Activated naive CD8-positive, alpha-beta T cell treated with anti-CD3 and anti-CD28 coated beads, Interleukin-2, amount 50 U/mL, for 24 hours (primary cell): ENCODE results near the gene ODAD3.
A peak's percentile ranks its signal among the peaks of the same experiment; 100 is the strongest.
"Not testable (repeated sequence)": the region's sequence is repeated elsewhere in the genome, so short reads cannot be mapped to it uniquely, and the experiment has no call there.

Source experiments
- ATAC-seq: fragments of 150-1000 bp; cut with Tn5 transposase; one replicate; pipeline ENCODE4 v1.10.0; 2021
- DNase-seq: peaks from one replicate; pipeline ENCODE4 v3.0.0; 2021
- H3K27ac Mint-ChIP-seq: one replicate; pipeline ENCODE4 v1.8.0; 2021; ENCODE audit warnings: mild to moderate bottlenecking, mixed read lengths
- H3K27me3 Mint-ChIP-seq: one replicate; pipeline ENCODE4 v1.8.0; 2021; ENCODE audit warnings: mixed read lengths
- H3K36me3 Mint-ChIP-seq: one replicate; pipeline ENCODE4 v1.8.0; 2021; ENCODE audit warnings: low read depth, mixed read lengths
- H3K4me1 Mint-ChIP-seq: one replicate; pipeline ENCODE4 v1.8.0; 2021; ENCODE audit warnings: mixed read lengths
- H3K4me3 Mint-ChIP-seq: one replicate; pipeline ENCODE4 v1.8.0; 2021; ENCODE audit warnings: mild to moderate bottlenecking, moderate library complexity, mixed read lengths
- H3K9me3 Mint-ChIP-seq: one replicate; pipeline ENCODE4 v1.8.0; 2021; ENCODE audit warnings: mixed read lengths

ODAD3 gene

DNA sequence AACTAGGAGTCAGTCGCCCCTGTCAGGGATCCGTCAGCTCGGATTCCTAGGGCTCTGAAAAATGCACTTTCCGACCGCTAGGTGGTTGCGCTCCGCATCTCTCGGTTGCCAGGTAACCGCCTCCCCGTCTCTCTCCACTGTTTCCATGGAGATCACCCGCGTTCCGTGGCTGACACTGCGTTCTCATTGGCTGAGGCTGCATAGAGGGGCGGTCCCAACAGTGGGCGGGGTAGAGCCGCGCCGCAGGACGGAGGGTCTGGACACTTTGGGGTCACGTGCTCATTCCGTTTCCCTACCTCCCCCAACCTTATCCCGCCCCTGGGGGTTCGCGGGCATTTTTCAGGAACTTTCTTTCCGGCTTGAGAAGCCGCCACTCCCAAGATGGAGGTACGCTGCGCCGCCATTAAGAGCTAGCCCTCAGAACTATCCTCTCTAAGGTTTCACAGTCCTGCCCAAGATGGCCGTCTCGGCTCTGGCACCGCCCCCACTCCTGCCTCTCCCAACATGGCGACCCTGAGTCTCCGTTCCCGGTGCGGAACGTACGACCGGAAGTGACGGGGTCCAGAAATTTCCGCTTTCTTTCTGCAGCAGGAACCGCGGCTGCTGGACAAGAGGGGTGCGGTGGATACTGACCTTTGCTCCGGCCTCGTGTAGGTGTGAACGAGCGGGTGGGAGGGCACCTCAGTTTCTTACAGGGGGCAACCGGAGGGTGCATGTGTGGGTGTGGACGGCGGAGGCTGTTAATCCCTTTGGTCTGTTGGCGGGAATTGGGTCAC is at the start of gene ODAD3, which contains the start of gene PRKCSH:
ODAD3 (minus strand) TSS at position 65 of the 776 bp plus-strand sequence. CDS start 105 bp downstream, outside the sequence.
PRKCSH (plus strand) TSS at position 579 of the 776 bp plus-strand sequence. CDS start 483 bp downstream, outside the sequence.
- no peaks in the 10 kb centered on the region for H3K9me3 Mint-ChIP-seq
- peak; percentile 94 for ATAC-seq
- H3K4me3 Mint-ChIP-seq = peak within 1 kb of the TSS; percentile 99
- peak; percentile 98 for DNase-seq
- H3K27me3 Mint-ChIP-seq = peaks cover 5% of the 10 kb centered on the region
- peaks cover 20% of the 10 kb centered on the region for H3K36me3 Mint-ChIP-seq
- peaks cover 29% of the 10 kb centered on the region for H3K4me1 Mint-ChIP-seq
- peak within 1 kb of the TSS; percentile 97 for H3K27ac Mint-ChIP-seq

- H3K27ac Mint-ChIP-seq = no peak overlapping the region
- H3K36me3 Mint-ChIP-seq = peaks cover 6% of the 10 kb centered on the region
- ATAC-seq = no peak
- DNase-seq = no peak
- H3K4me1 Mint-ChIP-seq = peaks cover 19% of the 10 kb centered on the region
- no peak overlapping the region for H3K4me3 Mint-ChIP-seq
- H3K9me3 Mint-ChIP-seq = no peaks in the 10 kb centered on the region
- H3K27me3 Mint-ChIP-seq = peaks cover 19% of the 10 kb centered on the region
Observed at GRCh38 chr19:11483366-11484111, 48.6 kb upstream of the ODAD3 start.

DNA sequence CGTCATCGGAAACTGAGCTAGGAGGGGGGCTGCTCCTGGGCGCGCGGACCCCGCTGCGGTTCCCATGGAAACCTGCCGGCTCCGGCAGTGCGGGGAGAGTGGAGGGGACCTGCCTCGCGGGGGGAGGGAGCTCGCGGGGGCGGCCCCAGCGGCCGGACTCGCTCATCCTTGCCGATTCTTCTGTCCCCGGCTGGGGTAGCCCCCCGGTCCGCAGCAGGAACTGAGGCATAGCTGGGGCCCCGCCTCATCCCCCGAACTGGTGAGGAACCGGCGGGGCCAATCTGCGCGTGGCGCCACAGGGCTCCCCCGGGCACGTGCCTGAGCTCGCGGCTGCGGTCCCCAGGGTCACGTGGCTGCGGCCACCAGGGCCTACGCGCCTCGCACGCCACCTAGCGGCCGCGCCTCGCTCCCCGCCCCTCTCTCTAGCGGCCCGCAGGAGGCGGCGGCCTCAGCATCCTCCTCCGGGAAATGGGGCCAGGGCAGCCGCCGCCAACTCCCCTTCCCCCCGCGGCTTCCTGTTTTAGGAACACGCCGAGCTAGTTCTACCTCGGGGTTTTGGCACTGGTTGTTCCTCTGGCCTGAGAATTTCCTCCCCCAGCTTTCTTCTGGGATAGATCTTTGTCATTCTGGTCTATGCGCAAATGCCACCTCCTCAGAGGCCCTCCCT is 47.6 kb upstream of the ODAD3 start:
- Mint-ChIP-seq H3K4me1 (peaks cover 19% of the 10 kb centered on the region), H3K36me3 (peaks cover 6% of the 10 kb centered on the region), H3K4me3 (peak overlapping the region; percentile 73), H3K27ac (peak overlapping the region; percentile 76), H3K9me3 (no peaks in the 10 kb centered on the region), H3K27me3 (peaks cover 23% of the 10 kb centered on the region)
- ATAC-seq (peak; percentile 65), DNase-seq (peak; percentile 93)

DNA sequence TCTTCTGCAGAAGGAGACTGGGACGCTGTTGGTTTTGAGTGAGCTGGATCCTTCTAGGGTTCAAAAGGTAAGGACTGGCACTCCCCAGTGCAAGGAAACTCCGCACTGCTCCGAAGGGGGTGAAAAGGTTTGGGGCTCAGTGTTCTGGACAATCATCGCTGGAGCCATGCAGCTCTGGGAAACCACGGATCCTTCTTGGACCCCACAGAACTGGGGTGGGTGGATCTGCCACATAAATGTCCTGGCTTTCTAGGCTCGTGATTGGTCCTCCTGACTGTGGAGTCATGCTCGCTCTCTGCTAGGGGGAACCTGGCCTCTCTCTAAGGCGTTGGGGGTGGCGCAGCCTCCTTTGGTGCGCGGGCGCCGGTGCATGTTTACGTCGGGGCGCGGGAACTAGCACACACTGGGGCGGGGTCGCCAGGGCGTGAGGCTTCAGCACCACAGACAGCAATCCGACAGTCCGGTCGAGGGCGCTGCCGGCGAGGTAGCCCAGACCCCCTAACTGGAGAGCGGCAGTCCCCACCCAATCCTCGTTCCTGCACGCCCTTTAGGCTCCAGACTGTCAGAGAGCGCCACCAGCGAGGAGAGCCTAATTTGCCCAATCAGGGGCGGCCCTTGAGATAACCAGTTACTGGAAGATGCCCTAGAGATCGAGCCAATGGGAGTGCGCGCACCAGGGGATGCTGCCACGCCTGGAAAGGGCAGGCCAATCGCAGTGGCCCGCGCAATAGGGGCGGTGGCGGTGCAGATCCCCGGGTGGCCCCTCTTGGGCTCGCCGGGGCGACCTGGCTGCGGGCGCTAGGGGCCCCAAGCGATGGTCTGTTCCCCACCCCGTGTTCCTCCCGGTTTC is 46.8 kb upstream of the ODAD3 start:
- Mint-ChIP-seq H3K4me3 (peak overlapping the region; percentile 73), H3K36me3 (peaks cover 6% of the 10 kb centered on the region), H3K27me3 (peaks cover 27% of the 10 kb centered on the region), H3K9me3 (no peaks in the 10 kb centered on the region), H3K27ac (peak overlapping the region; percentile 76), H3K4me1 (peaks cover 19% of the 10 kb centered on the region)
- peak; percentile 89 for ATAC-seq
- DNase-seq = peak; percentile 85

GRCh38 chr19:11480715-11481533 is 46.0 kb upstream of the ODAD3 start, which contains the start of gene ELAVL3:
Gene ELAVL3 (minus strand): TSS chr19:11481046. CDS start chr19:11480608, 438 bp downstream.
- peak within 1 kb of the TSS; percentile 76 for H3K27ac Mint-ChIP-seq
- ATAC-seq (no peak), DNase-seq (no peak)
- H3K4me1 Mint-ChIP-seq = peaks cover 19% of the 10 kb centered on the region
- H3K27me3 Mint-ChIP-seq = peaks cover 31% of the 10 kb centered on the region
- peak within 1 kb of the TSS; percentile 73 for H3K4me3 Mint-ChIP-seq
- H3K36me3 Mint-ChIP-seq = peaks cover 6% of the 10 kb centered on the region
- H3K9me3 Mint-ChIP-seq = no peaks in the 10 kb centered on the region

- no peak overlapping the region for H3K4me3 Mint-ChIP-seq
- H3K27me3 Mint-ChIP-seq = peaks cover 31% of the 10 kb centered on the region
- H3K9me3 Mint-ChIP-seq = no peaks in the 10 kb centered on the region
- H3K4me1 Mint-ChIP-seq = peaks cover 19% of the 10 kb centered on the region
- no peak overlapping the region for H3K27ac Mint-ChIP-seq
- no peak for DNase-seq
- no peak for ATAC-seq
- peaks cover 6% of the 10 kb centered on the region for H3K36me3 Mint-ChIP-seq
Observed at GRCh38 chr19:11479898-11480714, 45.2 kb upstream of the ODAD3 start.

DNA sequence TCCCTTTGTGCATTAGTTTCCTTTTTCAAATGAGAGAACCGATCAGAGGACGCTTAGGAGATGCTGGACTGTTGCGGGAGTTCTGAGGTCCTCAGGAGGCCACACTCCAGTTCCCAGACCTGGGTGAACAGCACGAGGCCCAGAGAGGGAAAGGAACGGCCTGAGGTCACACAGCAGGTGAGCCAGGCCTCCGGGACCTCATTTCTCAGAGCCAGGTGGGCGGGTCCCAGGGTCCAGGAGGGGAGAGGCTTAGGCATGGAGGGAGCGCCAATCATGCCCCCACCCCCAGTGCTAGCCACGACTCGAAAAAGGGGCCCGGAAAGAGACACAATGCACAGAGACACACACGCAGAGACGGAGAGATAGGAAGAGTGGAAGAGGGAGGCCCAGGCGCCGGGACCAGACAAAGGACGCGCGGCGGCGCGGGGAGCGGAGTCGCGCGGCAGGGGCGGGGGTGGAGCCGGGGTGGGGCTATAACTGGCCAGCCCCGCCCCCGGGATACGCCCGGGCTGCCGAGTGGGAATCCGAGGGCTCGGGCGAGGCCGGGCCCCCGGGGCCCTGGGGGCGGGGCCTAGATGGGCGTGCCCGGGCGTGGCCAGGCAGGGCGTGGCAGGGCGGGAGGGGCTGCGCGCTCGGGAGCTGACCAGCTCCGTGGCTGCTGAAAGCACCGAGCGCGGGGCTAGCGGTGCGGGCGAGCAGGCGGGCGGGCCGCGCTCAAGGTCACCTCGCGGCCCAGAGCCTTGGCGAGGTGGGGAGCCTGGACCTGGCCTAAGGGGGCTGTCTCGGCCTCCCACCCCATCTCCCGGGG is 44.4 kb upstream of the ODAD3 start:
- ATAC-seq (no peak), DNase-seq (peak; percentile 56)
- H3K4me1 Mint-ChIP-seq = peaks cover 19% of the 10 kb centered on the region
- H3K4me3 Mint-ChIP-seq = no peak overlapping the region
- peaks cover 31% of the 10 kb centered on the region for H3K27me3 Mint-ChIP-seq
- H3K36me3 Mint-ChIP-seq = peaks cover 6% of the 10 kb centered on the region
- H3K9me3 Mint-ChIP-seq = no peaks in the 10 kb centered on the region
- no peak overlapping the region for H3K27ac Mint-ChIP-seq

DNA sequence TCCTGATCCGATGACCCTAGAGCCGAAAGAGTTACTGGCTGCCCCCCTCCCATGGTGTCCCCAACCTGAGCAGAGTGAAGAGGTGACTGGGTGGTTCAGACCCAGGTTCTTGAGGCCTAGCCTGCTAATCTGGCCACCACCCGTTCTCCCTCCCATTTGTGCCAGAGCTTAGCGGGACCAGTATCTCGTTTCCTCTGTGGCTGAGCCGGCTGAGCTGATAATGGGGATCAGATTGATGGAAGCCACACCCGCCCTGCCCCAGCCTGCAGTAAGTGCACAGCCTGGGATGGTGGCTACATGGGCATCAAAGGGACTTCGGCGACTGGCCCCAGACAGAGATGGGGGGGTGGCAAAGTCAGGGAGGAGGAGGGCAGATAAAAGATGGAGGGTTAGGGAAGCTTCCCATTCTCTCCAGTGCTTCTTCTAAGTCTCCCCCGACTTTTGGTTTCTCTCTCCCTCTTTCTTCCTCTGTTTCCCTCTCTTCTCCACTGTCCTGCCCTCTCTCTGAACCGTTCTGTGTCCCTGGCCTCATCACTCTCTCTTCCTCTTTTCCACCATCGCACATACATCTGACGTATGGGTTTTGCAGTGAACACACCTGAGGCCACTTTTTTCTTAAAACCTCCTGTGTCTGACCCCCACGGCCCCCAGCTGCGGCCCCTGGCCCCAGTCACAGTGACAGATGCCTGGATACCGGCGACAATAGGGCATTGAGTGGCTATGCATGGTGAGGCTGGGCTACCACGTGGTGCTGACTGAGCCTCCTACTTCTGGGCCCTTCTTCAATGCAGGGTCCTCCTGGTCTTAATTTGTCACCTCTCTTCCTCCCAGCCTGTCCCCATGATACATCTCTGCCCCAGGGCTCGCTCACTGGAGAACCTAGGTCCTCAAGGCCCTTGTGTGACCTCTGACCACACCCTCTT is 43.5 kb upstream of the ODAD3 start:
- H3K9me3 Mint-ChIP-seq = no peaks in the 10 kb centered on the region
- no peak overlapping the region for H3K4me3 Mint-ChIP-seq

GRCh38 chr19:11475861-11476260 is 40.9 kb upstream of the ODAD3 start:
- ATAC-seq (no peak), DNase-seq (no peak)
- Mint-ChIP-seq H3K36me3 (no peaks in the 10 kb centered on the region), H3K27me3 (peaks cover 26% of the 10 kb centered on the region), H3K27ac (no peak overlapping the region), H3K9me3 (no peaks in the 10 kb centered on the region), H3K4me3 (no peak overlapping the region), H3K4me1 (peaks cover 2% of the 10 kb centered on the region)

More for the DNA sequence above, 43.5 kb upstream of the ODAD3 start:
- peaks cover 2% of the 10 kb centered on the region for H3K36me3 Mint-ChIP-seq
- H3K27me3 Mint-ChIP-seq = peaks cover 31% of the 10 kb centered on the region
- H3K4me1 Mint-ChIP-seq = peaks cover 19% of the 10 kb centered on the region
- H3K27ac Mint-ChIP-seq = no peak overlapping the region
- no peak for DNase-seq
- ATAC-seq = no peak

GRCh38 chr19:11475343-11475742 is 40.4 kb upstream of the ODAD3 start:
- H3K36me3 Mint-ChIP-seq, H3K4me3 Mint-ChIP-seq, ATAC-seq, DNase-seq, H3K4me1 Mint-ChIP-seq, H3K9me3 Mint-ChIP-seq, H3K27ac Mint-ChIP-seq: not testable (repeated sequence)
- H3K27me3 Mint-ChIP-seq = peaks cover 26% of the 10 kb centered on the region

- DNase-seq = no peak
- no peak for ATAC-seq
- H3K27me3 Mint-ChIP-seq = peaks cover 20% of the 10 kb centered on the region
- no peak overlapping the region for H3K27ac Mint-ChIP-seq
- no peaks in the 10 kb centered on the region for H3K9me3 Mint-ChIP-seq
- no peaks in the 10 kb centered on the region for H3K4me1 Mint-ChIP-seq
- no peak overlapping the region for H3K4me3 Mint-ChIP-seq
- H3K36me3 Mint-ChIP-seq = no peaks in the 10 kb centered on the region
Observed at GRCh38 chr19:11473725-11474124, 38.8 kb upstream of the ODAD3 start.
